ENCODE data around the gene BATF2.

BATF2 gene

DNA sequence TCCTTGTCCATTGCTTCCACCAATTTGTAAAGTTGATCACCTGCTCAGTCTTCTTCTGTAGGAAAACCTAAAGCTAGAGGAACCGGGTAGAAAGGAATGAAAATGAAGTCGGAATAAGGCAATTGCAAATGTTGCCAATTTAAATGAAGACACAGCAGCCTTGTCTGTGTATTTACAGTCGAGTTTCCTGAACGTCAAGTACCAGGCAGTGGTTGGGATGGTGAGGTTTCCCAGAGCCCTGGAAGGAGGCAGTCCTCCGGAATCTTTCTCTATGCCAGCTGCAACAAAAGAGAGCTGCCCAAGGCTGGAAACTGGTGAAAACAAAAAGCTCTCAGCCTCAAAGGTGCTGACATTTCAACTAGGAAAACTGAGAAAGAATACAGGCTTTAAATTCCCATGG is 42.6 kb downstream of the BATF2 start:
- H3K27ac ChIP-seq (ENCODE audit: low read length): no peak overlapping the region
- 0 out of 2 replicates have a peak, but pooled peaks cover 4% of the 10 kb centered on the region for H3K27me3 ChIP-seq (ENCODE audit: insufficient read depth, low read length)
- H3K9ac ChIP-seq (ENCODE audit: low read depth, low read length): no peak overlapping the region
- no peaks in the 10 kb centered on the region for H3K36me3 ChIP-seq (ENCODE audit: insufficient read depth, low read depth, low read length)
- H3K4me1 ChIP-seq (ENCODE audit: insufficient read depth, low read length): no peaks in the 10 kb centered on the region
- H3K4me3 ChIP-seq (ENCODE audit: low read length): no peak overlapping the region
- H3K9me3 ChIP-seq (ENCODE audit: insufficient read depth, low read depth, low read length): no peaks in the 10 kb centered on the region

DNA sequence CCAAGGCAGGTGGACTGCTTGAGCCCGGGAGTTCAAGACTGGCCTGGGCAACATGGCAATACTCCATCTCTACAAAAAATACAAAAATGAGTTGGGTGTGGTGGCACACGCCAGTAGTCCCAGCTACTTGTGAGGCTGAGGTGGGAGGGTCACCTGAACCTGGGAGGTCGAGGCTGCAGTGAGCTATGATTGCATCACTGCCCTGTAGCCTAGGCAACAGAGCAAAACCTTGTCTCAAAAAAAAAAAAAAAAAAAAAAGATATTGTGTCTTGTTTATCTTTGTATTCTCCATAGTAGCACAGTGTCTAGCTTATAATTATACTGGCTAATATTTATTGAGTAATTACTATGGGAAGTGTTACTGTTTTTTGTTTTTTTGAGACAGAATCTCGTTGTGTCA is 45.2 kb downstream of the BATF2 start:
- no peaks in the 10 kb centered on the region for H3K9me3 ChIP-seq (ENCODE audit: insufficient read depth, low read depth, low read length)
- H3K4me1 ChIP-seq (ENCODE audit: insufficient read depth, low read length): no peaks in the 10 kb centered on the region
- no peak overlapping the region for H3K27ac ChIP-seq (ENCODE audit: low read length)
- H3K27me3 ChIP-seq (ENCODE audit: insufficient read depth, low read length): 0 out of 2 replicates have a peak, but pooled peaks cover 4% of the 10 kb centered on the region
- H3K36me3 ChIP-seq (ENCODE audit: insufficient read depth, low read depth, low read length): no peaks in the 10 kb centered on the region
- H3K4me3 ChIP-seq (ENCODE audit: low read length): no peak overlapping the region
- no peak overlapping the region for H3K9ac ChIP-seq (ENCODE audit: low read depth, low read length)

DNA sequence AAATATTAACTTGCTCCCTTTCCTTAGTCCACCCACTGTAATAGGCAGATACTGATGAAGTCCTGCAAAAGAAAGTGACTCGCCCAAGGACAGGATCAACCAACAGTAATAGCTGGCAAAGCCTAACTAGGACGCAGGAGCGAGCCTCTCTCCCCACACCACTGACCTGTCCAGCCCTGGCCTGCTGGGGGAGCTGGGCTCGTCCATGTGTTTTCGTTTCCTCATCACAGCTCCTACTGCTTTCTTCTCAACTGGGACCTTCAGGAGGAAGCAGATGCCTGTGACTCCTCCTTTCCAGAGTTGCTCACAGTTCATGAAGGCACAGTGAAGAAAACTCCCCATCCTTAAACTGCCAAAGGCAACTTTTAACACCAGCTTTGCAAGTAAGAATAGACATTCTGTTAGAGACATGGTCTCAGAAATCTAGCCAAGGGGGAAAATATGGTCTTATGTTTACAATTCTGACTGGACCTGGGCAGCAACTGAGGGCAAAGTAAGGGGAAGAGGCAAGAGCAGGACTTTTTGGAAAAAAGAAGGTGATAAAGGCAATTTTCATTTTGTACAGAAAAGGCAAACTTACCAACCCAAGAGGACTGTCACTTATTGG is 49.5 kb downstream of the BATF2 start:
- Histone ChIP-seq H3K4me3 (ENCODE audit: low read length) (no peak overlapping the region), H3K9ac (ENCODE audit: low read depth, low read length) (no peak overlapping the region), H3K27me3 (ENCODE audit: insufficient read depth, low read length) (no peaks in the 10 kb centered on the region; the same call in 1 of the 2 replicates), H3K36me3 (ENCODE audit: insufficient read depth, low read depth, low read length) (no peaks in the 10 kb centered on the region), H3K27ac (ENCODE audit: low read length) (no peak overlapping the region), H3K9me3 (ENCODE audit: insufficient read depth, low read depth, low read length) (no peaks in the 10 kb centered on the region), H3K4me1 (ENCODE audit: insufficient read depth, low read length) (no peaks in the 10 kb centered on the region)

Measured in iPS-20b (cell line).